ENCODE results near the gene PCK2.

PCK2 gene

DNA sequence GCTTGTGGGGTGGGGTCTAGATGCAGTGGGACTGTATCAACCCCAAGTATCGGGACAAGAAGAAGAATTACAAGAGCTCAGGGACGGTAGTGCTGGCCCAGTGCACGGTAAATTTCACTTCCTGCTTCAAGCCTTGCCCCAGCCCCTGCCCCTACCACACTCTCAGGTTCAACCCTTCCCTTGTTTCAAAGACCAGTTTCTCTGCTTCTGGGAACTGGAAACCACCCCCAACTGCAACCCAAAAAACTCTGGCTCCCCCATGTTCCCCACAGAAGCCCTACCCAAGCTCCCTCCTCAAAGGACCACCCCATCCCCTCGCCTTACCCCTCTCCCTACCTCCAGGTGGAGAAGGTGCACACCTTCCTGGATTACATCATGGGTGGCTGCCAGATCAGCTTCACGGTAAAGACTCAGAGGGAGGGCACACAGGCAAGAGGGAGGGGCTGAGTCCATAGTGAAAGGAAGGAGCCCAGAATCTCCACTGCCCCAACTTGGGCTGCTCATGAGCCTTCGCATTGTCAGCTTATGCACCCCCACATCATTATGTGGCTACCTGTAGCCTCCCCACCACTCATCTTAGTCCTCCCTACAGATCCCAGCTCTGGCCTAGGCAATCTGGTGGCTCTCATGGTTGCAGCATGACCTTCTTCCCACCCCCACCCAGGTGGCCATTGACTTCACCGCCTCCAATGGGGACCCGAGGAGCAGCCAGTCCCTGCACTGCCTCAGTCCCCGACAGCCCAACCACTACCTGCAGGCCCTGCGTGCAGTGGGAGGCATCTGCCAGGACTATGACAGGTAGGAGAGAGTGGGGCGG is 18.4 kb upstream of the PCK2 start:
- H3K36me3 ChIP-seq (ENCODE audit: insufficient read depth, low read length) = no peaks in the 10 kb centered on the region
- H3K9me3 ChIP-seq (ENCODE audit: low read length) = peaks cover 2% of the 10 kb centered on the region
- H2AFZ ChIP-seq (ENCODE audit: low read depth, low read length) = no peak overlapping the region
- H3K4me3 ChIP-seq (ENCODE audit: low read length) = no peak overlapping the region
- peaks cover 25% of the 10 kb centered on the region for H3K4me1 ChIP-seq (ENCODE audit: insufficient read depth, low read length)
- peaks cover 13% of the 10 kb centered on the region for H3K27me3 ChIP-seq (ENCODE audit: insufficient read depth, low read length)

DNA sequence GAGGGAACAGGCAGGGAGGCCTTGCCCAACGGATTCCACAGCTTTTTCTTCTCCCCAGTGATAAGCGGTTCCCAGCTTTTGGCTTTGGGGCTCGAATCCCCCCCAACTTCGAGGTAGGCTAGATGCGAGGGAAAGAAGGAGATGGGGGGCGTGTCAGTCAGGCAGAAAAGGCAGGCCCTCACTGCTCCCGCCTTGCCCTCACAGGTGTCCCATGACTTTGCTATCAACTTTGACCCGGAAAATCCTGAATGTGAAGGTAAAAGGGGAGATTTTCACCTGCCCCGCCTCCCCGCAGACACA is 17.9 kb upstream of the PCK2 start:
- H3K4me3 ChIP-seq (ENCODE audit: low read length) = no peak overlapping the region
- H3K9me3 ChIP-seq (ENCODE audit: low read length) = peaks cover 2% of the 10 kb centered on the region
- no peaks in the 10 kb centered on the region for H3K36me3 ChIP-seq (ENCODE audit: insufficient read depth, low read length)
- peaks cover 30% of the 10 kb centered on the region for H3K4me1 ChIP-seq (ENCODE audit: insufficient read depth, low read length)
- peaks cover 18% of the 10 kb centered on the region for H3K27me3 ChIP-seq (ENCODE audit: insufficient read depth, low read length)
- no peak overlapping the region for H2AFZ ChIP-seq (ENCODE audit: low read depth, low read length)

DNA sequence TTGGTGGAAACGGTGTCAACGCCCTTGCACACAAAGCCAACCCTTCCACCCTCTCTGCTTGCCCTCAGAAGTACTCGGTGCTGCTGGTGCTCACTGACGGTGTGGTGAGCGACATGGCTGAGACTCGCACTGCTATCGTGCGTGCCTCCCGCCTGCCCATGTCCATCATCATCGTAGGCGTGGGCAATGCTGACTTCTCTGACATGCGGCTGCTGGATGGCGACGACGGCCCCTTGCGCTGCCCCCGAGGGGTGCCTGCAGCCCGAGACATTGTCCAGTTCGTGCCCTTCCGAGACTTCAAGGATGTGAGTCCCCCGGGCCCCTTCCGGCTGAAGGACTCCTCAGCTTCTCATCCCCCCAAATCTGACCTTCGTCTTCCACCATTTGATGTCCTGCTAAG is 17.0 kb upstream of the PCK2 start:
- Histone ChIP-seq H3K27me3 (ENCODE audit: insufficient read depth, low read length) (peaks cover 24% of the 10 kb centered on the region), H3K4me3 (ENCODE audit: low read length) (no peak overlapping the region), H2AFZ (ENCODE audit: low read depth, low read length) (no peak overlapping the region), H3K9me3 (ENCODE audit: low read length) (peaks cover 2% of the 10 kb centered on the region), H3K4me1 (ENCODE audit: insufficient read depth, low read length) (peaks cover 33% of the 10 kb centered on the region), H3K36me3 (ENCODE audit: insufficient read depth, low read length) (no peaks in the 10 kb centered on the region)

DNA sequence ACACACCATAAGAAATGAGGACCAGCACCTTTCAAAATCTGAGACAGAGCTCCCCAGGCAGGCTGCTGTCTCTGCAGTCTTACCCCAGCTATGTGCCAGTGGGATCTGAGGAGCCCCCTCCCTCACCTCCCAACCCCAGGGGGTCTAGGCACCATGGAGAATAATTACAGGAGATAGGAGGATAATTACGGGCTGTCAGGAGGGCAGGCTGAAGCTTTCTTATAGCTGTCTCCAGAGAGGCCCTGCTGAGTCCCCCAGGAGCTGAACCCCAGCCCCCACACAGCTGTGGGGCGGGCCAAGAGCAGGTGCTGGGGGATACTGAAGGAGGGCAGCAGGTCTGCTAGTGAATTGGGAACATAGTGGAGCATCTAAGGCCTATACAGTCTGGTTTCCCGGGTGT is 16.0 kb upstream of the PCK2 start:
- H3K9me3 ChIP-seq (ENCODE audit: low read length) = peaks cover 2% of the 10 kb centered on the region
- H3K4me1 ChIP-seq (ENCODE audit: insufficient read depth, low read length) = peaks cover 33% of the 10 kb centered on the region
- no peak overlapping the region for H3K4me3 ChIP-seq (ENCODE audit: low read length)
- H3K27me3 ChIP-seq (ENCODE audit: insufficient read depth, low read length) = peaks cover 35% of the 10 kb centered on the region
- H2AFZ ChIP-seq (ENCODE audit: low read depth, low read length) = no peak overlapping the region
- H3K36me3 ChIP-seq (ENCODE audit: insufficient read depth, low read length) = no peaks in the 10 kb centered on the region

DNA sequence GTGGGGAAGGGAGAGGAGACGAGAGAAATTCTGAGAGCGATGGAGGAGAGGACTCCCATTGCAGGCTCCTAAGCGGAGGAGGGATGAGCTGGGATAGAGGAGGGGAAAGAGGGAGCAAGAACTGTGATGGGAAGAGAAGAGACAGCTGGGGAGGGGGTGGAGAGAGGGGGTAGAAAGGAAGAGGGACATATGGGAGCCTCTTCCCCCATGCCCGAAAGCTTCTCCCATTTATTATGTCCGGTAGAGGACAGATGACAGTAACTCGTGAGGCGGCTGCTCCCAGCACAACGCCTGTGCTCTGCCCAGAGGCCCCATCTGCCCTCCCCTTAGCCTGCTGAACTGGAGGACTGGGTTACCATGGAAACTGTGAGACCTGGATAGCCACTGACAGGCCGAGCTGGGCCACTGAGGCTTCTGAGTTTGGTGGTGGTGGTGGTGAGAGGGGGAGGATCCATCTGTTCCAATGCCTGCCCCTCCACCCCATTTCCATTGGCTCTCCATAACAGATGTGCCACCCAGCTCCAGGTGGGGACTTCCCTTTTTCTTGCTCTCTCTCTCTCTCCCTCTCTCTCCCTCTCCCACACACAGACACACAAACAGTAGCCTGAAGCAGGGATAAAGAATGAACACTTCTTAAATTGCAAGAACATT is 14.5 kb upstream of the PCK2 start:
- Histone ChIP-seq H3K4me1 (ENCODE audit: insufficient read depth, low read length) (peaks cover 33% of the 10 kb centered on the region), H2AFZ (ENCODE audit: low read depth, low read length) (no peak overlapping the region), H3K36me3 (ENCODE audit: insufficient read depth, low read length) (no peaks in the 10 kb centered on the region), H3K4me3 (ENCODE audit: low read length) (no peak overlapping the region), H3K9me3 (ENCODE audit: low read length) (peaks cover 2% of the 10 kb centered on the region), H3K27me3 (ENCODE audit: insufficient read depth, low read length) (peaks cover 49% of the 10 kb centered on the region)

DNA sequence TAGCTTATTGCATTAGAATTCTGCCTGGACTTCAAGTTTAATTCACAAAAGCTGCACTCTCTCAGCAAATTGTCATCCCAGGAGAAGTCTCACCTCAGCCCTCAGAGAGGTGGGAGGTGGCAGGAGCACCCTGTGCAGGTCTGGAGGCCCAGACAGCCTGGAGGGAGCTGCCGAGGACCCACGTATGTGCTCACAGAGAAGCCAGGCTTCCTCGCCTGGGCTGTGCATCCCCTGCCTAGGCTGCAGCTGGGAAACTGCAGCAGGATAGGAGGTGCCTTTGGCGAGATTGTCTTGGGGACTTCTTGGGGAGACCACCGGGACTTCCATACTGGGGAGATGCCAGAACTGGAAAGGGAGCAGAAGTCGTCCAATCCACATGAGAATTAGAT is 14.0 kb upstream of the PCK2 start:
- H3K27me3 ChIP-seq (ENCODE audit: insufficient read depth, low read length) = peaks cover 53% of the 10 kb centered on the region
- peaks cover 33% of the 10 kb centered on the region for H3K4me1 ChIP-seq (ENCODE audit: insufficient read depth, low read length)
- H2AFZ ChIP-seq (ENCODE audit: low read depth, low read length) = no peak overlapping the region
- H3K9me3 ChIP-seq (ENCODE audit: low read length) = peaks cover 2% of the 10 kb centered on the region
- H3K36me3 ChIP-seq (ENCODE audit: insufficient read depth, low read length) = no peaks in the 10 kb centered on the region
- no peak overlapping the region for H3K4me3 ChIP-seq (ENCODE audit: low read length)

DNA sequence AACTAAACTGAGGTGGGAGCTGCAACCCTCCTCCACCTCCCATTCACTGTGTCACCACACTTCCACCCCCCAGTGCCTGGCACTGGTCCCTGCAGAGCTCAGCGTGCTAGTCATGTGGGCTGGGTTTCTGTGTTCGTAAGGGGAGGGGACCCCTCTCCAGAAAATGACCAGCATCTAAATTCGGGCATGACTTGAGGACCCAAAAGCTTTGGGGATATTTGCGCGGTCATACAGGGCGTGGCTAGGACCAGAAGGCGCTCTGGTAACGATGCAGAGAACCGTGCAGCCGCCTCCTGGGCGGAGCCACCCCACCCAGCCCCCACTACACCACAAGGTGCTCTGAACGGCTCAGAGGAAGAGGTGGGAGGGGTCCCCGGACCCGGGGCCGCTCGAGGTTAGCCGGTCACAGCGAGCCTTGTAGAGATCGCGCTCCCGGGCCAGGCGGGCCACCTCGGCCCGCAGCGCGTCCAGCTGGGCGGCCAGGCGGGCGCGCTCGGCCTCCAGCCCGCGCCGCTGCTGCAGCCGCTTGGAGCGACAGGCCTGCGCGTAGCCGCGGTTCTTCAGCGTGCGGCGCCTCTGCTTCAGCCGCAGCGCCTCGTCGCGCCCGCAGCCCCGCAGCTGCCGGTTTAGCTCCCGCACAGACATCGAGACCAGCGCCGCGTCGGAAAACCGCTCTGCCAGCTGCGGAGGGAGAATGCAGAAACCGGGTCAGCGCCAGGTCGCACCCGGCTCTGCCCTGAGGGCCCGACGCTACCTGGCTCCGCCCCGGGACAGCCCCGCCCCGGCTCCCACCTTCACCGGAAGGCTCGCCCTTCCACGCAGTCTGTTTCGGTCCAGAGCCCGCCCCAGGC is 13.0 kb upstream of the PCK2 start:
- Histone ChIP-seq H3K9me3 (ENCODE audit: low read length) (peaks cover 2% of the 10 kb centered on the region), H2AFZ (ENCODE audit: low read depth, low read length) (peak overlapping the region; percentile 11), H3K4me3 (ENCODE audit: low read length) (peak overlapping the region; percentile 47), H3K27me3 (ENCODE audit: insufficient read depth, low read length) (peaks cover 57% of the 10 kb centered on the region), H3K4me1 (ENCODE audit: insufficient read depth, low read length) (peaks cover 33% of the 10 kb centered on the region), H3K36me3 (ENCODE audit: insufficient read depth, low read length) (no peaks in the 10 kb centered on the region)

DNA sequence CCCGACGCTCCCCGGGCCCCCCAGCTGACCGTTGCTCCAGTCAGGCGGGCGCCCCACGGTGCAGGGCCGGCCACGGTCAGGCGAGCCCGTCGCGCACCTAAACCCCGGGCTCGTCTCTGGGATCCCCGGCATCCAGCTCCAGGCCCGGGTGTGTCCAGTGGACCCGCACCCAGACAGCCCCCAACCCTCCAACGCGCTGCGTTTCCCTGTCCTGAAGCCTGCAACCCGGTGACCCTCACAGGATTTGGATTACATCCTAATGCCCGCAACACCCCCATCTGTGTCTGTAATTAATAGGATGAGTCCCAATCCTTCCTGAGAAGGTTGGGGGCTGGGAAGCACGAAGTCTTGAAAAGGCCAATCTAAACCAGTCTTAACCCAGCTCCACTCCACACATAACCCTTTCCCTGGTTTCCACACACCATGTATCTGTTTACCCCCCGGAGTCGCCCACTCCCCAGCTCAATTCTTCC is 12.3 kb upstream of the PCK2 start:
- peaks cover 57% of the 10 kb centered on the region for H3K27me3 ChIP-seq (ENCODE audit: insufficient read depth, low read length)
- peak overlapping the region; percentile 47 for H3K4me3 ChIP-seq (ENCODE audit: low read length)

DNA sequence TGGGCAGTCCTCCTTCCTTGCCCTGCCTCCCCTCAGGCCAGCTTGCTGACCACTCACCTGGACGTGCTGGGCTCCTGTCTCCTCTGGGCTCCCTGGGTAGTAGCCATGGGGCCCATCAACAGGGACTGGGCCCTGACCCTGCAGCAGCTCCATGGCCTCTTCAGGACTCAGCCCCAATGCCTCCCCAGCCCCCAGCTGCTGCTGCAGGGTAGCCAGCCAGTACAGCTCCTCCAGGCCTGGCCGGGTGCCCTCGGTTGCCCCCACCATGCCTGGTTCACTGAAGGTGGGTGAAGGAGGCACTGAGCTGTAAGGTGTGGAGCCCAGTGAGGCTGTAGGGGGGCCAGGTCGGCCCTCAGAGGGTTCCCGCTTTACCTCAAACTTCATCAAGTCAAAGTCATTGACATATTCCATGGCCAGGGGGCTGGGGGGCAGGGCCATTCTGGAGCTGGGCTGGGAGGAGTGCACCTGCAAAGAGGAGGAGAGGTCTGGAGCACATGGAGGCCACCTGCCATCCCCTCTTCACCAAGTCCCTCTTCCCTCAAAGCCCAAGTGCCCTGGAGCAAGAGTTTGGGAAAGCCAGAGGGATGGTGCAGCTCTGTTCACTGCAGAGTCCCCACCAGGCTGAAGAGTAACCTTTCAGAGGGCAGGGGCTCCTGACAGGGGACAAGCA is 11.6 kb upstream of the PCK2 start:
- Histone ChIP-seq H3K9me3 (ENCODE audit: low read length) (no peaks in the 10 kb centered on the region), H3K36me3 (ENCODE audit: insufficient read depth, low read length) (no peaks in the 10 kb centered on the region), H3K4me1 (ENCODE audit: insufficient read depth, low read length) (peaks cover 33% of the 10 kb centered on the region), H3K4me3 (ENCODE audit: low read length) (no peak overlapping the region), H2AFZ (ENCODE audit: low read depth, low read length) (no peak overlapping the region), H3K27me3 (ENCODE audit: insufficient read depth, low read length) (peaks cover 64% of the 10 kb centered on the region)

More for the DNA sequence above, 12.3 kb upstream of the PCK2 start:
- no peaks in the 10 kb centered on the region for H3K36me3 ChIP-seq (ENCODE audit: insufficient read depth, low read length)
- H2AFZ ChIP-seq (ENCODE audit: low read depth, low read length) = peak overlapping the region; percentile 11
- H3K9me3 ChIP-seq (ENCODE audit: low read length) = peaks cover 2% of the 10 kb centered on the region
- peaks cover 33% of the 10 kb centered on the region for H3K4me1 ChIP-seq (ENCODE audit: insufficient read depth, low read length)

DNA sequence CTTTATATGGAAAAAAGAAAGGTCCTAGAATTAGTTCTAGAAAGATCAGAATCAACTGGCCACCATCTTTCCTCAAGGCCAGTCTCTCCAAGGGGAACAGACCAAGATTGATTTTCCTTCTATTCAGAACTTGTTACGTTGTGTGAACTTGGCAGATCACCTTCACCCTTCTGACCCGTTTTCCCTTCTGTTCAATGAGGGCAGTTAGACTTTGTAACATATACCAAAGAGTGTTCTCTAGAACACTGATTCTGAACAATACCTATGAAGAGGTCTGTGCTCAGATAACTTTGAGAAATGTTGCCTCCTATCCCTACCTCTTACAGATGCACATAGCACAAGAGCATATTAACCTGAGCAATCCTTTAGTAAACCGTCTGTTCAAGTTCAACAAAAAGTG is 10.6 kb upstream of the PCK2 start:
- Histone ChIP-seq H2AFZ (ENCODE audit: low read depth, low read length) (no peak overlapping the region), H3K4me3 (ENCODE audit: low read length) (no peak overlapping the region), H3K9me3 (ENCODE audit: low read length) (no peaks in the 10 kb centered on the region), H3K4me1 (ENCODE audit: insufficient read depth, low read length) (peaks cover 30% of the 10 kb centered on the region), H3K27me3 (ENCODE audit: insufficient read depth, low read length) (peaks cover 63% of the 10 kb centered on the region), H3K36me3 (ENCODE audit: insufficient read depth, low read length) (no peaks in the 10 kb centered on the region)

DNA sequence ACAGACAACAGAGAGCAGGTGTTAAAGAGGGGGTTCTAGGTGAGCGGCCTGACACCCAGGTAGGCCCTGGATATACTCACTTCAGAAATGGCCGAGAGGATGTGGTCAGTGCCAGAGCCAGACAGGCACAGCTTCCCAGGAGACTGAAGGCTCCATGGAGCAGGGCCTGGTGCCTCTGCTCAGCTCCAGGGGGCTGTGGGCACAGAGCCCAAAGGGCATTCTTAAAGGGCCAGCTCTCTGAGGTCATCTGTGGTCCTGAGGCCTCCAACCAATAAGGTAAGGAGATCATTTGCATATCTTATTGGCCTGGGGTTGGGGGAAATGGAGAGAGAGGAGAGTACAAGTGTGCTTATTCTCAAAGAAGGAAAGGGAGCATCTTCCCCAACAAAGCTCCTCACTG is 9.7 kb upstream of the PCK2 start:
- no peak overlapping the region for H3K4me3 ChIP-seq (ENCODE audit: low read length)
- peaks cover 63% of the 10 kb centered on the region for H3K27me3 ChIP-seq (ENCODE audit: insufficient read depth, low read length)
- no peaks in the 10 kb centered on the region for H3K36me3 ChIP-seq (ENCODE audit: insufficient read depth, low read length)
- peaks cover 20% of the 10 kb centered on the region for H3K4me1 ChIP-seq (ENCODE audit: insufficient read depth, low read length)
- no peak overlapping the region for H2AFZ ChIP-seq (ENCODE audit: low read depth, low read length)
- no peaks in the 10 kb centered on the region for H3K9me3 ChIP-seq (ENCODE audit: low read length)

DNA sequence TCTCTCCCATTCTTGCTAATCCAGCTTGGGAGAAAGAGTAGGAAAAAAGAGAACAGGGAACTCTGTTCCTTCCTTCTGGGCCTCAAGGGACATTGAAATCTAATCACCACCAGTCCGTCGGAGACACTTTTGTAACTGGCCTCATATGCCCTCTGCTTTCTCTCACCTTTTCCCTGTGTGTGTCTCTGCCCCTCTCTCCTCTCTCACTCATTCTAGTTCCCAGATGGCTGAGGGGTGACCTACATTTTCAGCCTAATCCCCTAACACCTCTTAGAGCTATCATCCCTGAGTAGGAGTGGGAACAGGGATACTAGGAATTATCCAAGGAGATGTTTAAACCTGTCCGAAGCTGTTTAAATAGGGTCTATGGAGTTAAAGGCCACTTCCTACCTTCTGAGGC is 8.9 kb upstream of the PCK2 start:
- peaks cover 12% of the 10 kb centered on the region for H3K4me1 ChIP-seq (ENCODE audit: insufficient read depth, low read length)
- peaks cover 58% of the 10 kb centered on the region for H3K27me3 ChIP-seq (ENCODE audit: insufficient read depth, low read length)
- H2AFZ ChIP-seq (ENCODE audit: low read depth, low read length) = no peak overlapping the region
- H3K4me3 ChIP-seq (ENCODE audit: low read length) = no peak overlapping the region
- no peaks in the 10 kb centered on the region for H3K9me3 ChIP-seq (ENCODE audit: low read length)
- no peaks in the 10 kb centered on the region for H3K36me3 ChIP-seq (ENCODE audit: insufficient read depth, low read length)

Measured in neuron (in vitro differentiated cells).